ENCODE data around the gene MICAL3.

GRCh38 chr22:17881366-17881765 is 143.0 kb downstream of the MICAL3 start:
- TF ChIP-seq CTCF (IDR thresholded peaks at IDR 0.05): no peak
- TF ChIP-seq POLR2A (IDR thresholded peaks at IDR 0.05): no peak
- no peak for TF ChIP-seq EP300 (IDR thresholded peaks at IDR 0.05)

Measured in tibial nerve (tissue), 4 donors.